OCI-LY1 (cell line): Measurements from ENCODE around the gene THOC1.

Experiments used
- H2AFZ ChIP-seq: fragments of 200-600 bp; sonication (generic), shearing (Covaris generic); 2 replicates; pipeline ENCODE4 v1.6.0; 2014; ENCODE audit warnings: antibody characterized with exemption, mild to moderate bottlenecking, low read length
- H3F3A ChIP-seq: fragments of 200-600 bp; sonication (generic), shearing (Covaris generic); 2 replicates; pipeline ENCODE4 v1.6.0; 2014; ENCODE audit warnings: mild to moderate bottlenecking, antibody characterized with exemption, low read length, moderate library complexity; ENCODE audit not compliant: insufficient read depth
- H3K27ac ChIP-seq: fragments of 200-600 bp; sonication (generic); 2 replicates; pipeline ENCODE4 v1.5.1; 2014; ENCODE audit warnings: low read length, mixed run types, mild to moderate bottlenecking, low read depth; ENCODE audit not compliant: poor library complexity, severe bottlenecking
- H3K27me3 ChIP-seq: fragments of 200-600 bp; sonication (generic); 2 replicates; pipeline ENCODE4 v1.6.0; 2014; ENCODE audit warnings: antibody characterized with exemption, mild to moderate bottlenecking, low read length, moderate library complexity; ENCODE audit not compliant: insufficient read depth
- H3K36me3 ChIP-seq: fragments of 200-600 bp; sonication (generic); 2 replicates; pipeline ENCODE4 v1.6.1; 2014; ENCODE audit warnings: mild to moderate bottlenecking, antibody characterized with exemption, low read length, moderate library complexity, mixed read lengths; ENCODE audit not compliant: insufficient read depth
- H3K4me1 ChIP-seq: fragments of 200-600 bp; sonication (generic); 2 replicates; pipeline ENCODE4 v1.5.1; 2014; ENCODE audit warnings: mild to moderate bottlenecking, low read length, moderate library complexity; ENCODE audit not compliant: insufficient read depth, severe bottlenecking
- H3K4me2 ChIP-seq: fragments of 200-600 bp; sonication (generic), shearing (Covaris generic); 2 replicates; pipeline ENCODE4 v1.6.1; 2014; ENCODE audit warnings: low read length
- H3K4me3 ChIP-seq: fragments of 200-600 bp; sonication (generic); 2 replicates; pipeline ENCODE4 v1.5.1; 2014; ENCODE audit warnings: low read length, low read depth, mild to moderate bottlenecking, mixed read lengths; ENCODE audit not compliant: poor library complexity, severe bottlenecking
- H3K79me2 ChIP-seq: fragments of 200-600 bp; shearing (Covaris generic); 2 replicates; pipeline ENCODE4 v1.6.1; 2016; ENCODE audit warnings: mixed run types, low read length, mixed read lengths; ENCODE audit not compliant: insufficient read depth
- H3K9ac ChIP-seq: fragments of 200-600 bp; sonication (generic), shearing (Covaris generic); 2 replicates; pipeline ENCODE4 v1.6.1; 2014; ENCODE audit warnings: mild to moderate bottlenecking, low read length, mixed read lengths
- H3K9me2 ChIP-seq: fragments of 200-600 bp; sonication (generic), shearing (Covaris generic); 2 replicates; pipeline ENCODE4 v1.6.1; 2014; ENCODE audit warnings: low read depth, mild to moderate bottlenecking, low read length, mixed read lengths
- H3K9me3 ChIP-seq: fragments of 200-600 bp; shearing (Covaris generic); 2 replicates; pipeline ENCODE4 v1.6.1; 2014; ENCODE audit warnings: low read length, mixed read lengths
- H4K20me1 ChIP-seq: fragments of 200-600 bp; sonication (generic), shearing (Covaris generic); 2 replicates; pipeline ENCODE4 v1.6.0; 2016; ENCODE audit warnings: mild to moderate bottlenecking, low read length; ENCODE audit not compliant: insufficient read depth
- CTCF ChIP-seq: fragments of 200-600 bp; sonication (generic), shearing (Covaris generic); IDR thresholded peaks from 2 replicates; pipeline ENCODE4 v1.5.1; 2017; ENCODE audit warnings: mild to moderate bottlenecking, antibody characterized with exemption, low read length, moderate library complexity, mixed read lengths
- EZH2 ChIP-seq: fragments of 200-600 bp; sonication (generic), shearing (Covaris generic); IDR thresholded peaks from 2 replicates; pipeline ENCODE4 v1.8.0; 2017; ENCODE audit warnings: borderline replicate concordance, mixed run types, mild to moderate bottlenecking, antibody characterized with exemption, low read length, moderate library complexity, mixed read lengths

The THOC1 gene

GRCh38 chr18:273525-273924 lies 5.7 kb upstream of the THOC1 start:
- H3K9me2 ChIP-seq, result no peaks in the 10 kb centered on the region
- H2AFZ ChIP-seq, result no peak overlapping the region
- no peaks in the 10 kb centered on the region for H3K36me3 ChIP-seq
- no peaks in the 10 kb centered on the region for H3K79me2 ChIP-seq
- no peaks in the 10 kb centered on the region for H3F3A ChIP-seq
- H3K9me3 ChIP-seq, result no peaks in the 10 kb centered on the region
- TF ChIP-seq EZH2 (no peak), CTCF (no peak)
- H3K4me1 ChIP-seq, result peaks cover 8% of the 10 kb centered on the region
- no peak overlapping the region for H3K4me2 ChIP-seq
- H3K4me3 ChIP-seq, result no peak overlapping the region
- no peak overlapping the region for H3K9ac ChIP-seq
- no peak overlapping the region for H3K27ac ChIP-seq
- no peaks in the 10 kb centered on the region for H3K27me3 ChIP-seq
- no peaks in the 10 kb centered on the region for H4K20me1 ChIP-seq

DNA sequence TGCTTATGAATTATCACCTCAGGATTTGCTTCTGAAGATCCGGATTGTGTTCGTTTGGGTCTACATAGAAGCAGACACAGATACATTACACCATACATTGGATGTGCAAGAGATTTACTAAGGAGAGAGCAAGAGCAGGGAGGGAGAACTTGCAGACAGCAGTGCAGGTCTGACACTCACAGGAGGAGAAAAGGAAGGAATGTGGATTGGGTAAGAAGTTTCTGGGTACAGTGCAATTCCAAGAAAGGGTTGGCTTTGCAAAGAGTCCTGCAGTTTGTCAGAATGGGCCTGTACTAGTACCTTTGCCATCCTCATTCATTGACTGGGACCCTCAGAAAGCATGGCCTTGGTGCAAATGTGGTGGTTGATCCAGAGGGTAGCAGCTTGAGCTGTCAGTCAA lies 4.8 kb upstream of the THOC1 start:
- Histone ChIP-seq H3K9ac (no peak overlapping the region), H2AFZ (no peak overlapping the region), H3K4me2 (no peak overlapping the region), H3K79me2 (no peaks in the 10 kb centered on the region), H3K4me1 (peaks cover 8% of the 10 kb centered on the region), H3K9me2 (no peaks in the 10 kb centered on the region), H3K27ac (no peak overlapping the region), H3K9me3 (no peaks in the 10 kb centered on the region), H3F3A (no peaks in the 10 kb centered on the region), H3K4me3 (no peak overlapping the region), H3K27me3 (no peaks in the 10 kb centered on the region), H4K20me1 (no peaks in the 10 kb centered on the region), H3K36me3 (no peaks in the 10 kb centered on the region)
- TF ChIP-seq EZH2 (no peak), CTCF (no peak)

DNA sequence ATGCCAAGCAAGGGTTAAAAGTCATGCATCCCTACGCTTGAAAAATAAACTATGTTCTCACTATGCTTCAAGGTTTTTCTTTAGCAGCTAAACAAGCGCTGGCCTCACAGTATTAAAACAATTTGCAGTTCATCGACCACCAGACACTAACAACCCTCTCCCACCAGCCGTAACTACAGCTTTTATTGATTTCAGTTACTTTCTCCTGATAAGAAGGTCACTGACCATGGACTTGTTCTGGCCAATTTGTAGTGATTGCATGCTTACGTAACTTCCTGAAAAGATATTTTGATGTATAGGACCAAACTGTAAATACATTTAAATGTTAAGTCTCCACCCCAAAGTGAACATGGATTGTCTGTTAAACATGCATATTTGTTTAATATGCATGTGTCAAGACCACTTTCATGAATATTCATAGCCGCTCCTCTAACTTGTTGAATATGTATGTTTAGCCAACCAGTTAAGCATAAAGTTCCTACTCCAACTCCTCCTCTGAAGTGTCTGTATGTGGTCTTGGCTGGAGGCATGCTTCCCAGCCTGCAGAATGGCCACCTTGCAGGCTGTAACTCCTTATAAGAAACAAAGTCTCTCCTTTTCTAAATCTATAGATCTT lies 1.7 kb upstream of the THOC1 start:
- Histone ChIP-seq H4K20me1 (no peaks in the 10 kb centered on the region), H3K27ac (no peak overlapping the region), H3K9me2 (no peaks in the 10 kb centered on the region), H3F3A (no peaks in the 10 kb centered on the region), H3K4me2 (no peak overlapping the region), H3K9me3 (no peaks in the 10 kb centered on the region), H3K9ac (no peak overlapping the region), H3K4me3 (no peak overlapping the region), H3K4me1 (peaks cover 21% of the 10 kb centered on the region), H3K36me3 (peaks cover 8% of the 10 kb centered on the region; the same call in 1 of the 2 replicates), H3K27me3 (no peaks in the 10 kb centered on the region), H3K79me2 (peaks cover 12% of the 10 kb centered on the region), H2AFZ (no peak overlapping the region)
- TF ChIP-seq EZH2 (no peak), CTCF (no peak)
